Subcutaneous adipose tissue (tissue), 4 donors: Measurements from ENCODE around the gene ANTXR1. TPM values are rescaled to one million over a fixed set of nuclear protein-coding genes. Genes with fewer than 3 reads are reported as not detected.

Source experiments
- total RNA-seq, 4 donors: library from RNA; depleted of rRNA; stranded (reverse); fragments of >200 nt; gene quantifications; one replicate each; pipeline ENCODE4 v1.1.0, GENCODE V29; 2016
- TF ChIP-seq, protein P1 (sequence below): fragments of 450-650 bp; IDR thresholded peaks from one replicate; pipeline ENCODE4 v1.5.1; 2016; ENCODE audit warnings: low read depth, mild to moderate bottlenecking, control low read depth, antibody characterized with exemption, moderate library complexity

The ANTXR1 gene
- total RNA-seq, 4 donors from 2014 or later: 45.4 to 88.7 (median 67.0) TPM

DNA sequence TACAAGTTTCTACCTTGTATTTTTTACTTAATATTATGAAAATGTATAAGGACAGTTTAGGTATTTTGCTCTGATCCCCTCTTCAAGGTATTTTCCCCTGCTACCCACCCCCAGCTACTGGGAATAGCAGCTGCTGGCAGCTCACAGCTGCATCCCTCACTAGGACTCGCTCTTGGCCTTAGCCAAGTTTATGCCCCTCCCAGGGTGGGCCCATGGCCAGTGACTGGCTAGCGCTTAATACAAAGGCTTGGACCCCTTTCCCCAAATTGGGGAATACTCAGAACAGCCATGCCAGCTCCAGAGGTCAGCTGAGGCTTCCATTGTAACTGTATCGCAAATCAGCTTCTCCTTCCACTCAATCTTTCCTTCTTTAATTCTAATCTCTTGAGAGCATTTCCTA lies 242.8 kb downstream of the ANTXR1 start:
- TF ChIP-seq, protein P1, sequence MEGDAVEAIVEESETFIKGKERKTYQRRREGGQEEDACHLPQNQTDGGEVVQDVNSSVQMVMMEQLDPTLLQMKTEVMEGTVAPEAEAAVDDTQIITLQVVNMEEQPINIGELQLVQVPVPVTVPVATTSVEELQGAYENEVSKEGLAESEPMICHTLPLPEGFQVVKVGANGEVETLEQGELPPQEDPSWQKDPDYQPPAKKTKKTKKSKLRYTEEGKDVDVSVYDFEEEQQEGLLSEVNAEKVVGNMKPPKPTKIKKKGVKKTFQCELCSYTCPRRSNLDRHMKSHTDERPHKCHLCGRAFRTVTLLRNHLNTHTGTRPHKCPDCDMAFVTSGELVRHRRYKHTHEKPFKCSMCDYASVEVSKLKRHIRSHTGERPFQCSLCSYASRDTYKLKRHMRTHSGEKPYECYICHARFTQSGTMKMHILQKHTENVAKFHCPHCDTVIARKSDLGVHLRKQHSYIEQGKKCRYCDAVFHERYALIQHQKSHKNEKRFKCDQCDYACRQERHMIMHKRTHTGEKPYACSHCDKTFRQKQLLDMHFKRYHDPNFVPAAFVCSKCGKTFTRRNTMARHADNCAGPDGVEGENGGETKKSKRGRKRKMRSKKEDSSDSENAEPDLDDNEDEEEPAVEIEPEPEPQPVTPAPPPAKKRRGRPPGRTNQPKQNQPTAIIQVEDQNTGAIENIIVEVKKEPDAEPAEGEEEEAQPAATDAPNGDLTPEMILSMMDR: no peak

DNA sequence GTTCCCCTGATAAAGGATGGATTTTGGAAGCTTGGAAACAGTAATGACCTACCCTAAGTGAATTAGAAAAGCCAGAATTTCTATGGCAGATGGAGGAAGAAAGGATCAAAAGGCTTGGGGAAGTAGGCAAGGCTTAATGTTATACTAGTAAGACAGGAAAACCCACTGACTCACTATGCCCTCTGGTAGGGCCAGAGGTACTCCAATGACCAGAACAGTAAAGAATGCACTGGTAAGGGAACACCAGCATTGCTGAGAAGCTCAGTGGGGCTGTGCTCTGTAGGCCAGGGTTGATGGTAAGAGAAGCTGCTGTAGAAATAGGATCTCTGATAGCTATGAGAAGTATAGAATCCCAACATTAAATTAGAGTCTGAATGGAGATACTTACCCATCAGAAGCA lies 247.7 kb downstream of the ANTXR1 start:
- TF ChIP-seq, protein P1: no peak

DNA sequence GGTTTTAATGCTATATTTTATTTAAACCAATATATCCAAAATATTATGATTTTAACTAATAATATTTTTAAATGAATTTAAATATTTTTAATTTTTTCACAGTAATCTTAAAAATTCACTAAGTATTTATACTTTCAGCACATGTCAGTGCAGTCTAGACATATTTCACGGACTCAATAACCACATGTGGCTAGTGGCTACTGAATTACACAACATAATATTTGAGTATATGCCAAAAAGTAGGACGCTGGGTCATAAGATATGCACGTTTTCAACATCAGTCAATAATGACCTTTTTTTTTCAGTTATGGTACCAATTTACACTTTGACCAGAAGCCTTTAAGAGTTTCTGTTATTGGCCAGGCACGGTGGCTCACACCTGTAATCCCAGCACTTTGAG lies 256.4 kb downstream of the ANTXR1 start:
- TF ChIP-seq, protein P1: no peak

DNA sequence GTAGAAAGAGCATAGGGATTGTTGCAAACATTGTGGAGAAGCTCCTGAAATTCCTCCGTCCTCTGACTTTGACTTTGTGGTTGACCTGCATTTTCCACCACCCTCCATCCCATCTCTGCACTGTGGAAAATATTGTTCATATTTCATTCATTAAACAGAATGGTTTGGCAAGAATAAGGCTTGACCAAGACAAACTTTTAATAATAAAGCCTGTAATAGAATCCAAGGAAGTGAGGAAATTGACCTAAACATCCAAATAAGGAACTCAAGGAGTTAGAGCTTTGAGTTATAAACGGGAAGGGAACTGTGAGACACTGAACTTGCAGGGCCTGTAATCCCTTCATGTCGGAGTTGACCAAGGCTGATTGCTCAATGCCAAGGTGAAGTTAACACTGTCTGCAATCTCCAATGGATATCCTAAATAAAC lies 258.9 kb downstream of the ANTXR1 start:
- TF ChIP-seq, protein P1: no peak

DNA sequence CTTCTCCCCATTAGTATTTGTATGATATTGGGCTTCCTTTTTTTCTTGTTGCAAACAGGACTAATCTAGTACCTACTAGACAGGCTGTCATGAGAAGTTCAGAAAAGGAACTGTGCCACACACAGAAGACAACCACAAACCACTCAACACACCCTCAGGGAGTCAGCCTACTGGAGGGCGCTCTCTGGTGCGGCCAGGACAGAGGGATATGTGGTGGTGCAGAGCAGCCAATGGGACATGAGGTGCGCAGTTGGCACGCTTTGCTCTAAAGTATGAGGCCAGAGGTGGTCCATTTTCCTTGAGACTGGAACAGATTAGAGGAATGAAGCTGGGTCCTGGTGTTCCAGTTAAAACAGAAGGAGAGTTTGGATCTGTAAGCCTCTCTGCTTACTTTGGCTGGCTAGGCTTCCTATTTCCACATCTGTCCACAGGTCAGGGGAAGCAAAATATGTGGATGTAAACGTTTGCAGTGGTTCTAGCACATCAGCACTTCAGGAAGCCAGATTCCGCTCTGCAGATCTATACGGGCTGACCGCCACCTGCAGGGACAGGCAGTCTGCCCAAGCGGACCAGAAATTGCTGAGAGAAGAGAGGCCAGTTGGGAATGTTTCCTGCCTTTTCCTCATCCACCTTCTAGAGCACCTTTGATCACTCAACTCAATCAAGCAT lies 260.0 kb downstream of the ANTXR1 start:
- TF ChIP-seq, protein P1: no peak

DNA sequence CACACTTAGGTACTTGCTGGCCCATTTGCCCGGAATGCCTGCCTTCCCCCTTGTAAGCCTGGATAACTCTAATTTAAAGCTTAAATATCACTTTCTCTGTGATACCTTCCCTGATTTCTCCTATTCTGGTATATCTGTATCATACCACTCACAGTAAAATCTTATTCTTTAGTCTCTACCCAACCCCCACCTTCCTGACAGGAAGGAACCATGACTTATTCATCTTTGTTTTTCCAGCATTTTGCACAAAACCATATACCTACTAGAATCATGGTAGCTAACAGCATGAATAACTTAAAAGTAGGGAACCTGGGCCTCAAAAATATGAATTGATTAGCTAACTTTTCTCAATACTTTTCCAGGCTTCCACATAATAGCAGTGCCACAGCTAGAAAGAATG lies 262.5 kb downstream of the ANTXR1 start:
- TF ChIP-seq, protein P1: no peak

DNA sequence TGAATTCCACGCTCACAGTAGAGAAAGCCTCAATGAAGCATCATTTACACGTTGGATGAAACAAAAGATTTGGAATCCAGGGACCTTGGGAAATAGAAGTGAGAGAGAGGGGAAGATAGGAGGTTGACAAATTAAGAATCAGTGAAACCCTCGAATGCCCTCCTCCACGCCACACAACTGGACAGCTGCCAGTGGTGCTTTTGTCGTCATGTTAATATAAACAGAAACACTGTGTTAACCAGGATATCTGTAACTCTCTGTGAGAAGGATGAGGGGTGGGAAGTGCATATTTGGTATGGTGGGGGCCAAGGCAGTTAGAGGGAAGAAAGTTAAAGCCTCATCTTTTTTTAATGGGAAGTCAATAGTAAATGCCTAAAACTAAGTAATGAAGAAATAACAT lies 265.4 kb downstream of the ANTXR1 start:
- TF ChIP-seq, protein P1: no peak
